Naive thymus-derived CD4-positive, alpha-beta T cell (primary cell): ENCODE results near the gene FHIT. TPM values are rescaled to one million over a fixed set of nuclear protein-coding genes. Genes with fewer than 3 reads are reported as not detected.

ENCODE experiments used
- ATAC-seq: fragments of 150-1000 bp; cut with Tn5 transposase; 2 replicates; pipeline ENCODE4 v1.10.0; 2021; ENCODE audit warnings: mild to moderate bottlenecking, moderate library complexity
- CTCF ChIA-PET: fragments of 350-600 bp; sonication (Branson Sonifier 250); formaldehyde crosslinking; loops from one replicate; lab custom pipeline; 2021; ENCODE audit warnings: antibody characterized with exemption; lab: Charles Lee
- POLR2A ChIA-PET: fragments of 350-600 bp; sonication (Branson Sonifier 250); formaldehyde crosslinking; loops from one replicate; lab custom pipeline; 2021; ENCODE audit warnings: antibody characterized with exemption, inconsistent platforms; lab: Charles Lee
- DNase-seq, 9 donors: peaks; one replicate each; pipeline versions ENCODE4 v3.0.0 to v3.0.0-alpha.2; 2020 to 2022; ENCODE audit warnings: mixed read lengths in 1 of 9
- H3K27ac ChIP-seq: one replicate; pipeline ENCODE4 v1.7.0; 2013; ENCODE audit warnings: mild to moderate bottlenecking, low read depth, low read length, moderate library complexity
- H3K27me3 ChIP-seq, 2 donors: one replicate each; pipeline ENCODE4 v1.7.0; 2013; ENCODE audit warnings: low read length in 2 of 2, mild to moderate bottlenecking in 2 of 2, moderate library complexity in 2 of 2; ENCODE audit not compliant: control insufficient read depth in 2 of 2, insufficient read depth in 2 of 2
- H3K36me3 ChIP-seq, 3 experiments: 1 replicate in 2 of 3; 2 replicates in 1 of 3; pipeline ENCODE4 v1.7.0; 2013; ENCODE audit warnings: low read length in 3 of 3, mild to moderate bottlenecking in 3 of 3, moderate library complexity in 1 of 3; ENCODE audit not compliant: insufficient read depth in 3 of 3, control insufficient read depth in 2 of 3
- H3K4me1 ChIP-seq, 2 donors: one replicate each; pipeline ENCODE4 v1.7.0; 2013; ENCODE audit warnings: low read length in 2 of 2, mild to moderate bottlenecking in 2 of 2, moderate library complexity in 1 of 2; ENCODE audit not compliant: control insufficient read depth in 2 of 2, insufficient read depth in 2 of 2
- H3K4me3 ChIP-seq: 2 replicates; pipeline ENCODE4 v1.7.0; 2013; ENCODE audit warnings: mild to moderate bottlenecking, low read length
- H3K9me3 ChIP-seq, 3 experiments: 1 replicate in 2 of 3; 2 replicates in 1 of 3; pipeline ENCODE4 v1.7.0; 2013; ENCODE audit warnings: low read length in 3 of 3; ENCODE audit not compliant: control insufficient read depth in 2 of 3
- H3K27ac Mint-ChIP-seq, 9 donors: one replicate each; pipeline ENCODE4 v1.8.0; 2020 to 2022; ENCODE audit warnings: mixed read lengths in 9 of 9, mild to moderate bottlenecking in 8 of 9, moderate library complexity in 5 of 9, inconsistent platforms in 2 of 9
- H3K27me3 Mint-ChIP-seq, 5 donors: one replicate each; pipeline ENCODE4 v1.8.0; 2021 to 2022; ENCODE audit warnings: mixed read lengths in 5 of 5, mild to moderate bottlenecking in 1 of 5
- H3K36me3 Mint-ChIP-seq, 5 donors: one replicate each; pipeline ENCODE4 v1.8.0; 2020 to 2022; ENCODE audit warnings: mixed read lengths in 5 of 5, mild to moderate bottlenecking in 3 of 5, inconsistent platforms in 1 of 5
- H3K4me1 Mint-ChIP-seq, 7 donors: one replicate each; pipeline ENCODE4 v1.8.0; 2020 to 2022; ENCODE audit warnings: mixed read lengths in 7 of 7, mild to moderate bottlenecking in 3 of 7, inconsistent platforms in 1 of 7
- H3K4me3 Mint-ChIP-seq, 10 donors: one replicate each; pipeline ENCODE4 v1.8.0; 2020 to 2022; ENCODE audit warnings: mild to moderate bottlenecking in 10 of 10, mixed read lengths in 10 of 10, moderate library complexity in 6 of 10, inconsistent platforms in 2 of 10
- H3K9me3 Mint-ChIP-seq, 11 donors: one replicate each; pipeline ENCODE4 v1.8.0; 2020 to 2022; ENCODE audit warnings: mixed read lengths in 11 of 11, mild to moderate bottlenecking in 4 of 11, inconsistent platforms in 1 of 11, moderate library complexity in 1 of 11
- intact Hi-C, 2 donors: fragments of 100-400 bp; cut with micrococcal nuclease; formaldehyde crosslinking; loops; one replicate each; pipeline ENCODE4 v1.15.1; 2023
- polyA plus RNA-seq, 2 donors: library from polyadenylated mRNA; unstranded; fragments of 300-500 nt; fragmentation: Illumina TruSeq; gene quantifications; one replicate each; pipeline ENCODE4 v1.2.3, GENCODE V29; 2021
- total RNA-seq, 6 experiments: library from RNA in 5 of 6; stranded (reverse) in 5 of 6; gene quantifications; 1 replicate in 5 of 6; 2 replicates in 1 of 6; pipeline ENCODE4 v1.2.3 and lab custom pipeline; 2021 to 2026

Gene FHIT
- 100 to 1,000 TPM in 4 of 5 experiments, 10 to 100 TPM in 1; 53.4 to 230 (median 191) TPM for total RNA-seq
- 10 to 100 TPM; 51.2 to 54.3 TPM for polyA plus RNA-seq
- total RNA-seq (lab: John Stamatoyannopoulos, UW), result 128 reads per million, percentile 88 among the genes with 10 or more reads in this experiment

DNA sequence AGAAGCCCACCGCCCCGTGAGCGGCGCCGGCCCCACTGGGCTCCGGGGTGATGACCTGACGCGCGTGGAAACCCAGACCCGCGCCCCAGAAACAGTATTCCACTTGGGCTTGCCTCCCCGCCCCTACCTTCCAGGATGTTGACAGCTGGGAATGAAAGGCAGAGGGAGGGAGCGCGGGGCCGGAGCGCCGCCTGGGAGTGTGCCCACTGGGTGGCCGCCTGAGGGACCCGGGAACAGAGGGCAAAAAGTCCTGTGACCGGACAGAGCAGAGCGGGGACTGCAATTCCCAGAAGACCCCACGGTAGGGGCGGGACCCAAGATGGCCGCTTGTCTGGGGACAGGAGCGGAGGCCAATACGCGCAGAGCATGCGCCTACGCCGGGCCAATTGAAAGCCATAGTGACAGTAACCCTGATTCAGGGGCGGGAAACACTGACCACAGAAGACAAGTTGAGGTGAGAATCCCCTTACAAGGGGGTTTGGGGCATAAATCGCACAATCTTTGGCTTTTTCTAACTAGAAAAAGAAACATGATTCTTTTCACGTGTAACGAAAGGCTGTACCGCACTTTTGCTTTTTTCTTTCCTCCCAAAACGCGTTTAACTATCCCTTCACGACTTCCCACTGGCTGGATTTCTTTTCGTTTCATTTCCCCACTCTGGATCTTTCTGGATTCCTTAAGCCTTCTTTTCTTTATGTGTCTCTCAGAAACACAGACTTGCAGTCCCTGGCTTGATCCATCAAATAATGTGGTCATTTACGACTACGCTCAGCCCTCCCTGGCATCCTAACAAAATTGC is at the start of gene FHIT:
FHIT (minus strand) TSS at position 279 of the 799 bp plus-strand sequence.
- CTCF ChIA-PET, result no interaction called here
- H3K27me3 ChIP-seq, result no peaks in the 10 kb centered on the region
- intact Hi-C loops, result loop anchor here (2.0 to 10.0 kb wide), 7 partner anchors 1171 to 1867 kb away; no protein-coding TSS in a partner anchor
- H3K9me3 Mint-ChIP-seq, result no peaks in the 10 kb centered on the region
- DNase-seq (peak; percentile 73 to 89 (median 87)), ATAC-seq (peak; percentile 96)
- H3K4me3 ChIP-seq, result peak within 1 kb of the TSS; percentile 83
- H3K9me3 ChIP-seq, result no peaks in the 10 kb centered on the region
- POLR2A ChIA-PET, result no interaction called here
- peaks cover 0 to 12% (median 1%) of the 10 kb centered on the region in 5 donors for H3K27me3 Mint-ChIP-seq
- peaks cover 10 to 27% (median 25%) of the 10 kb centered on the region in 7 donors for H3K4me1 Mint-ChIP-seq
- peak within 1 kb of the TSS; percentile 80 for H3K27ac ChIP-seq
- H3K36me3 Mint-ChIP-seq, result peaks cover 0 to 2% (median 0%) of the 10 kb centered on the region in 5 donors
- peaks cover 11 to 13% of the 10 kb centered on the region in 2 donors for H3K4me1 ChIP-seq
- H3K4me3 Mint-ChIP-seq, result peak within 1 kb of the TSS; percentile 83 to 94 (median 92)
- peak within 1 kb of the TSS; percentile 74 to 95 (median 84) for H3K27ac Mint-ChIP-seq
- H3K36me3 ChIP-seq, result no peaks in the 10 kb centered on the region

DNA sequence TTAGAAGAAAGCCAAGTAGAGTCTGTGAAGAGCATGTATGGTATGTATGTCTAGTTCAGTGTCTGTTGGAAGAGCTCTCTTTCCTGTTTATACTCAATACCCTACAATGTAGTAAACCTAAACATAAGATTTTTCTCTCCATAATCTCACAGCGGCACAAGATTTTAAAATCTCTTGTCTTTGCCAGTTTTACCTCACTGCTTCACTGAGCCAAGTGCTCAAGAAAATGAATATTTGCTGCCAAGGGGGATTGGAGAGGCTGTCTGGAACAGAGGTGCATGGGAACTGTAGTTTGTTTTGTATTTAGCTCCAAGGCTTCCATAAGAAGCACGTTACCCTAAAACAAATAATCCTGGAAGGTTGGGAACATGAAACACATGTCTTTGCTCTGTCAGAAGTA is 49.5 kb upstream of the FHIT start:
- no peaks in the 10 kb centered on the region for H3K27me3 ChIP-seq
- Mint-ChIP-seq H3K9me3 (peaks cover 0 to 1% (median 0%) of the 10 kb centered on the region in 11 donors), H3K36me3 (no peaks in the 10 kb centered on the region), H3K27ac (no peak overlapping the region), H3K4me3 (no peak overlapping the region), H3K4me1 (no peaks in the 10 kb centered on the region), H3K27me3 (peaks cover 0 to 2% (median 0%) of the 10 kb centered on the region in 5 donors)
- H3K4me1 ChIP-seq, result no peaks in the 10 kb centered on the region
- no peak for DNase-seq
- ChIA-PET POLR2A (no interaction called here), CTCF (no interaction called here)
- no peaks in the 10 kb centered on the region for H3K36me3 ChIP-seq
- no peak overlapping the region for H3K4me3 ChIP-seq
- ATAC-seq, result no peak
- H3K27ac ChIP-seq, result no peak overlapping the region
- no peaks in the 10 kb centered on the region for H3K9me3 ChIP-seq
- intact Hi-C loops, result no loop called here

DNA sequence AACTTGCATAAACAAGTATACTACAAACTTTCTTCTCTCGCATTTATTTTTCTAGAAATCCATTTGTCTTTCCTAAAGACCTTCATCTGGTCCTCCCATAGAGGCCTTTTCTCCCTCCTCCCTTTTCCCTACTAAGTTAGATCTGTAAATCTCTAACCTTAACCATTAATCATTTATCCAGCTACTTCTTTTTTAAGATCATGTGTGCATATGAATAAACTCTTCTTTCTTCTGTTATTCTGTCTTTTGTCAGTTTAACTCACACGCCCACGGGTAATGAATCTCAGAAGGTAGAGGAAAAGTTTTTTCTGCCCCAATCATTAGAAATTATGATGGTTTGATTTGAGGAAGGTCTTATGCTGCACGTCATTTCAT is 48.7 kb upstream of the FHIT start:
- no peaks in the 10 kb centered on the region for H3K4me1 ChIP-seq
- Mint-ChIP-seq H3K4me3 (no peak overlapping the region), H3K27ac (no peak overlapping the region), H3K27me3 (peaks cover 0 to 2% (median 0%) of the 10 kb centered on the region in 5 donors), H3K36me3 (no peaks in the 10 kb centered on the region), H3K9me3 (no peaks in the 10 kb centered on the region), H3K4me1 (no peaks in the 10 kb centered on the region)
- no peaks in the 10 kb centered on the region for H3K36me3 ChIP-seq
- H3K27ac ChIP-seq, result no peak overlapping the region
- no peak overlapping the region for H3K4me3 ChIP-seq
- DNase-seq (no peak), ATAC-seq (no peak)
- no peaks in the 10 kb centered on the region for H3K27me3 ChIP-seq
- no peaks in the 10 kb centered on the region for H3K9me3 ChIP-seq
- ChIA-PET POLR2A (no interaction called here), CTCF (no interaction called here)
- intact Hi-C loops, result no loop called here

DNA sequence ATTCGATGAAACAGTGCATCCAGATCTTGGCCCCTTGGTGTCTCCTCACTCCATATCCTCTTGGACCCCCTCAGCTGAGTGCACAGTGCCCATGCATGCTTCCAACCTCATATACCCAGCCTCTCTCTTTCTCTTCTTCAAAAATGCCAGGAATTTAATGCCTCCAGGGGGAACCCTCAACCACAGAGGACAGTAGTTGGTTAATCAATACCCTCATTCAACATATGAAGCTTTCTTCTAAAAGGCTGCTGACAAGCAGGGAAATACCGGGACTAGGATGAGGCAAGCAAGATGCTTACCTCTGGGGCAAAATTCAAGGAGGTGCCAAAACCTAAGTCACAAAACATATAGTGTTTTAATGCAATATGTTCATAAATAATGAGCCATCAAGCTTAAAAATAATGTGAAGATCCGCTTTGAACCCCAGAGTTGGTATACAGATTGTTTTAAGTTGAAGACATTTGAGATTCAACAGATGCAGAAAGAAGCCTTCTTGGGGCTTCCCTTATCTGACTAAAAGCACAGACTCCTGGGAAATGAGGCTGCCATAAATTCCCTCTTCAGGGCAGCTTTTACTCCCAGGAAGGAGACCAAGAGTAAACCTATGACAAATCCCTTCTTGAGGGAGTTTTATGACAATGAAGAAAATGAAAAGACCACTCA is 48.2 kb upstream of the FHIT start:
- no peak overlapping the region for H3K4me3 ChIP-seq
- H3K4me1 ChIP-seq, result no peaks in the 10 kb centered on the region
- H3K36me3 ChIP-seq, result no peaks in the 10 kb centered on the region
- no peaks in the 10 kb centered on the region for H3K27me3 ChIP-seq
- no peak overlapping the region for H3K27ac ChIP-seq
- Mint-ChIP-seq H3K27me3 (peaks cover 0 to 2% (median 0%) of the 10 kb centered on the region in 5 donors), H3K9me3 (no peaks in the 10 kb centered on the region), H3K4me1 (no peaks in the 10 kb centered on the region), H3K36me3 (no peaks in the 10 kb centered on the region), H3K4me3 (no peak overlapping the region), H3K27ac (no peak overlapping the region)
- ATAC-seq (no peak), DNase-seq (no peak)
- H3K9me3 ChIP-seq, result no peaks in the 10 kb centered on the region
- intact Hi-C loops, result no loop called here
- ChIA-PET CTCF (no interaction called here), POLR2A (no interaction called here)

DNA sequence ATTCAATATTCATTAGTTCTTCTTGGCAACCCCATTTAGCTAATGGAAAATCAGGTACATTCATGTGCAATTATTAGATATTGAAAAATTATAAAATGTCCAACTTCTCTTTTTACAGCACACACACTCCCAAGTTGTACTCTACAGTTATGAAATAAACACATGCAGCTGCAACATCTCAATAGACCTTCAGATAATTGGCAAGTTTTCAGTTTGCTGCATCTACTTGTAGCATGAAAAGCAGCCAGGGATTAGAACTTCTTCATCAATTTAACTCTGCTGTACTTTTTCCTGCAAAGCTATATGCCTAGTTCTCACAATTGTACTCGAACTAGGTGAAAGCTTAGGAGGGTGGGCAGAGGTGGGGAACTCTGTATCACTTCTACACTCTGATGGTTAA is 46.6 kb upstream of the FHIT start:
- no peaks in the 10 kb centered on the region for H3K9me3 Mint-ChIP-seq
- POLR2A ChIA-PET, result interaction anchor here (0.6 kb wide), 1 partner anchor 8 kb away, joined by 4 read pairs; no protein-coding TSS in a partner anchor

DNA sequence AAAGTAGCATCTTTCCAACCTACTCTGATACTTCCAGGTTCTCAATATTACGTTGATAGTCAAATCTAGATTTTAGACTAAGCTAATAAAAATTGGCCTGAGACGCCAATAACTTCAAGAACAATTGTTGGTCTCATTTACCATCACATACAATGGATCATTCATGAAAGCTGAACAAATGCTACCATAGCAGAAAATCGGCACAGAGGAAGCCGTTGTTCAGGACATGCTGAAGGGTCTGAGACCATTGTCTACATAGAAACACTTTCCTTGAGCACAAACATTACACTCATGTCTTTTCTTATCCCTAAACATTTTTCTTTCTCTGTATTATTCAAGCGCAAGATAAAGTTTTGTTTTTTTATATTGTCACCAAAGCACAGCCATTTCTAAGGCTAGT is 37.2 kb upstream of the FHIT start:
- ATAC-seq, result no peak
- no peak overlapping the region for H3K4me3 Mint-ChIP-seq
- no peaks in the 10 kb centered on the region for H3K4me1 Mint-ChIP-seq
- no peaks in the 10 kb centered on the region for H3K4me1 ChIP-seq
- no peaks in the 10 kb centered on the region for H3K36me3 ChIP-seq
- CTCF ChIA-PET, result no interaction called here
- DNase-seq, result no peak
- H3K36me3 Mint-ChIP-seq, result no peaks in the 10 kb centered on the region
- intact Hi-C loops, result no loop called here
- peaks cover 4 to 15% (median 5%) of the 10 kb centered on the region in 5 donors for H3K27me3 Mint-ChIP-seq
- H3K27me3 ChIP-seq, result no peaks in the 10 kb centered on the region
- H3K9me3 ChIP-seq, result no peaks in the 10 kb centered on the region
- peaks cover 0 to 5% (median 0%) of the 10 kb centered on the region in 11 donors for H3K9me3 Mint-ChIP-seq
- no peak overlapping the region for H3K27ac Mint-ChIP-seq
- no peak overlapping the region for H3K27ac ChIP-seq
- POLR2A ChIA-PET, result no interaction called here
- H3K4me3 ChIP-seq, result no peak overlapping the region

More for the DNA sequence above, 46.6 kb upstream of the FHIT start:
- Histone ChIP-seq H3K36me3 (no peaks in the 10 kb centered on the region), H3K9me3 (no peaks in the 10 kb centered on the region), H3K4me1 (no peaks in the 10 kb centered on the region), H3K27me3 (no peaks in the 10 kb centered on the region), H3K4me3 (no peak overlapping the region), H3K27ac (no peak overlapping the region)
- Mint-ChIP-seq H3K4me3 (no peak overlapping the region), H3K36me3 (no peaks in the 10 kb centered on the region), H3K4me1 (no peaks in the 10 kb centered on the region), H3K27ac (no peak overlapping the region), H3K27me3 (peaks cover 0 to 2% (median 0%) of the 10 kb centered on the region in 5 donors)
- intact Hi-C loops, result no loop called here
- CTCF ChIA-PET, result no interaction called here
- DNase-seq (no peak), ATAC-seq (no peak)
